Vagina (tissue), 2 donors: Measurements from ENCODE around the gene MT1H. TPM values are rescaled to one million over a fixed set of nuclear protein-coding genes. Genes with fewer than 3 reads are reported as not detected.

Experiments used
- DNase-seq, 2 donors: peaks; one replicate each; pipeline ENCODE4 v3.0.0-alpha.2; 2017; ENCODE audit errors: extremely low spot score in 2 of 2
- H3K27ac ChIP-seq: fragments of 200-600 bp; sonication (generic); one replicate; pipeline ENCODE4 v1.5.1; 2019
- H3K27me3 ChIP-seq: fragments of 200-600 bp; sonication (generic); one replicate; pipeline ENCODE4 v1.5.1; 2019
- H3K36me3 ChIP-seq, 2 donors: fragments of 200-600 bp; sonication (generic); one replicate each; pipeline ENCODE4 v1.5.1; 2017 to 2019
- H3K4me1 ChIP-seq: fragments of 200-600 bp; sonication (generic); one replicate; pipeline ENCODE4 v1.5.1; 2019
- H3K4me3 ChIP-seq, 2 donors: fragments of 200-600 bp; sonication (generic); 1 replicate in 1 of 2; 2 replicates in 1 of 2; pipeline ENCODE4 v1.5.1; 2016 to 2019
- H3K9me3 ChIP-seq: fragments of 200-600 bp; sonication (generic); one replicate; pipeline ENCODE4 v1.5.1; 2019
- POLR2A ChIP-seq, 2 donors: fragments of 450-650 bp; IDR thresholded peaks; one replicate each; pipeline ENCODE4 v1.6.1; 2017; ENCODE audit warnings: antibody characterized with exemption in 2 of 2, mild to moderate bottlenecking in 2 of 2, moderate library complexity in 2 of 2
- POLR2AphosphoS5 ChIP-seq, 2 donors: sonication (generic); formaldehyde crosslinking; IDR thresholded peaks; one replicate each; pipeline ENCODE4 v1.9.0; 2017; ENCODE audit warnings: antibody characterized with exemption in 2 of 2, mild to moderate bottlenecking in 2 of 2, low read depth in 1 of 2; ENCODE audit not compliant: insufficient read depth in 1 of 2
- intact Hi-C: fragments of 100-400 bp; cut with DNase I; formaldehyde crosslinking; loops from one replicate; pipeline ENCODE4 v1.15.1; 2023
- total RNA-seq: library from RNA; depleted of rRNA; stranded (reverse); fragments of >200 nt; gene quantifications from one replicate; pipeline ENCODE4 v1.2.3, GENCODE V29; 2016
- TF ChIP-seq, protein P1 (sequence below), 3 experiments: fragments of 450-650 bp in 2 of 3; fragments of 200-600 bp in 1 of 3; sonication (generic) in 1 of 3; IDR thresholded peaks; one replicate each; pipeline ENCODE4 v1.5.1; 2017 to 2019; ENCODE audit warnings: antibody characterized with exemption in 3 of 3, mild to moderate bottlenecking in 2 of 3, moderate library complexity in 2 of 3

The MT1H gene
- total RNA-seq, 1 donor from 2014 or later: not detected

DNA sequence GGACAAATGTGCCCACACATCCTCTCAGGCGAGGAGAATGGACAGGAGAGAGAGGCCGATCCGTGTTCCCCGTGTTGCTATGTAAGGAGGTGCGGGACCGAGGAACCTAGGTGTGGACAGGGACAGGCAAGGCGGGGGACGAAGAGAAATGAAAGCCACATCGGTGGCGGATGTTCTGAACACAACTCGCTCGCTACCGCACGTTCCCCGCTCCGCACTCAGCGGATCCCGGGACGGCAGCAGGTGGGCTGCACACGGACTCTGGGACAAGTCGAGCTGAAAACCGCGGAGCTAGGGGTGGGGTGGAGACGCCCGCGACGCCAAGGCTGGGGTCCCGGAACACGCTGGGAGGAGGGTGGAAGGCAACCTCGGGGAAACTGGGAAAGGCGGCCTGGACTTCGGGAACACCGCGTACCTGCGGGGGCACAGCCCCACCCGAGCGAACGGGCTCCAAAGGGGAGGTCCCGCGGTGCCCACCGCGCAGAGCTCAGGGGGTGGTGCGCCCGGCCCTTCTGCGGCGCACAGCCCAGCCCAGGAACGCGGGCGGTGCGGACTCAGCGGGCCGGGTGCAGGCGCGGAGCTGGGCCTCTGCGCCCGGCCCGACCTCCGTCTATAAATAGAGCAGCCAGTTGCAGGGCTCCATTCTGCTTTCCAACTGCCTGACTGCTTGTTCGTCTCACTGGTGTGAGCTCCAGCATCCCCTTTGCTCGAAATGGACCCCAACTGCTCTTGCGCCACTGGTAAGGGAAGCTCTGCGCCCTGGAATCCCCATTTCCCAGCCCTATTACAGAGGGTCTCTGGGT lies 44.3 kb upstream of the MT1H start, which contains the start of gene MT1E:
MT1E (plus strand) TSS at position 642 of the 803 bp plus-strand sequence; CDS start at position 713, 71 bp downstream.
- Histone ChIP-seq H3K27me3 (no peaks in the 10 kb centered on the region), H3K36me3 (no peaks in the 10 kb centered on the region), H3K27ac (peak within 1 kb of the TSS; percentile 81), H3K4me1 (peaks cover 17% of the 10 kb centered on the region), H3K4me3 (peak within 1 kb of the TSS; percentile 49 to 59), H3K9me3 (no peaks in the 10 kb centered on the region)
- no peak for DNase-seq
- intact Hi-C loops: loop anchor here (2.0 to 5.0 kb wide), 2 partner anchors 15 to 57 kb away; partner anchors contain the start of gene MT1X
- TF ChIP-seq, protein P1, sequence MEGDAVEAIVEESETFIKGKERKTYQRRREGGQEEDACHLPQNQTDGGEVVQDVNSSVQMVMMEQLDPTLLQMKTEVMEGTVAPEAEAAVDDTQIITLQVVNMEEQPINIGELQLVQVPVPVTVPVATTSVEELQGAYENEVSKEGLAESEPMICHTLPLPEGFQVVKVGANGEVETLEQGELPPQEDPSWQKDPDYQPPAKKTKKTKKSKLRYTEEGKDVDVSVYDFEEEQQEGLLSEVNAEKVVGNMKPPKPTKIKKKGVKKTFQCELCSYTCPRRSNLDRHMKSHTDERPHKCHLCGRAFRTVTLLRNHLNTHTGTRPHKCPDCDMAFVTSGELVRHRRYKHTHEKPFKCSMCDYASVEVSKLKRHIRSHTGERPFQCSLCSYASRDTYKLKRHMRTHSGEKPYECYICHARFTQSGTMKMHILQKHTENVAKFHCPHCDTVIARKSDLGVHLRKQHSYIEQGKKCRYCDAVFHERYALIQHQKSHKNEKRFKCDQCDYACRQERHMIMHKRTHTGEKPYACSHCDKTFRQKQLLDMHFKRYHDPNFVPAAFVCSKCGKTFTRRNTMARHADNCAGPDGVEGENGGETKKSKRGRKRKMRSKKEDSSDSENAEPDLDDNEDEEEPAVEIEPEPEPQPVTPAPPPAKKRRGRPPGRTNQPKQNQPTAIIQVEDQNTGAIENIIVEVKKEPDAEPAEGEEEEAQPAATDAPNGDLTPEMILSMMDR (IDR thresholded peaks at IDR 0.05): no peak
- TF ChIP-seq POLR2A (IDR thresholded peaks at IDR 0.05) (peak in 1 of 2 donors; percentile 81), POLR2AphosphoS5 (IDR thresholded peaks at IDR 0.05; ENCODE audit: insufficient read depth in 1 of 2, low read depth in 1 of 2) (peak in 1 of 2 donors; percentile 86)

DNA sequence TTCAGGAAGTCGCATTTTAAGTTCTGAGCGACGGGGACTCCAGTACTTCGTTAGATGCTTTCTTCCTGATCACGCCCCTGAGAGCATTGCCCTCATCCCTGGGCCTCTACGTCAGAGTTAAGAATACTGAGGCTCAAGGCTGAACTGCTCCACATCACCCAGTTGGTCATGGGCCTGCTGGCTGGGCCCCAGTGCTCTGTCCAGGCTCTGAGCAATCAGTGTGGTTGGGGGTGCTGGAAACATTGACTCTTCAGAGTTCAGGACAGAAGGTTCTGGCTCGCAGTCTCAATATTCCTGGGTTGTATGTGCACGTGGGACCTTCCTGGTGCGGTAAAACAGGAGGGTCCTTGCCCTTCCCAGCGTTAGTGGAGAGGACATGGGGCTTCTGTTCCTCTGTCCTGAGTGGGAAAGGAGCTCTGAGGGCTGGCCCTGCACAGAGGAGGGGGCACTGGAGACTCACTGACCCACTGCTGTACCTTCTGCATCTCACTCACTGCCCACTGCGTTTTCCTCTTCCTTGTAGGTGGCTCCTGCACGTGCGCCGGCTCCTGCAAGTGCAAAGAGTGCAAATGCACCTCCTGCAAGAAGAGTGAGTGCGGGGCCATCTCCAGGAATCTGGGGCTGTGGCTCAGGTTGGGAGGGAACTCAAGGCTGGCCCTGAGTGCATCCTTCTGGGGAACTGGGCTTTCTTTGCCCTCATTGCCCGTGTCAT lies 43.5 kb upstream of the MT1H start:
- TF ChIP-seq POLR2AphosphoS5 (IDR thresholded peaks at IDR 0.05; ENCODE audit: insufficient read depth in 1 of 2, low read depth in 1 of 2): peak; percentile 7 to 63
- TF ChIP-seq, protein P1 (IDR thresholded peaks at IDR 0.05): no peak
- no peak for TF ChIP-seq POLR2A (IDR thresholded peaks at IDR 0.05)
- intact Hi-C loops: loop anchor here (2.0 to 5.0 kb wide), 2 partner anchors 15 to 56 kb away; partner anchors contain the start of gene MT1X
- Histone ChIP-seq H3K27me3 (no peaks in the 10 kb centered on the region), H3K4me1 (peaks cover 17% of the 10 kb centered on the region), H3K36me3 (no peaks in the 10 kb centered on the region), H3K9me3 (no peaks in the 10 kb centered on the region), H3K4me3 (peak overlapping the region; percentile 49 to 59), H3K27ac (peak overlapping the region; percentile 81)
- no peak for DNase-seq

DNA sequence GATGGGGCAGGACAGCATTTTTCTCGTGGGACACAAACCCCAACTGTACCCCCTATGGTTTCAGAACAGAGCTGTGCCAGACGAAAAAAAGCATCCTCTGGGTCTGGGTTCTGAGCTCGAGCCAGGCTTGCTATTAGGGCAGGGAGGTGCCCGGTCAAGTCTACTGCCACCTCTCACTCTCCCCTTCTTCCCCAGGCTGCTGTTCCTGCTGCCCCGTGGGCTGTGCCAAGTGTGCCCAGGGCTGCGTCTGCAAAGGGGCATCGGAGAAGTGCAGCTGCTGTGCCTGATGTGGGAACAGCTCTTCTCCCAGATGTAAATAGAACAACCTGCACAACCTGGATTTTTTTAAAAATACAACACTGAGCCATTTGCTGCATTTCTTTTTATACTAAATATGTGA lies 42.9 kb upstream of the MT1H start:
- no peak for DNase-seq
- TF ChIP-seq, protein P1 (IDR thresholded peaks at IDR 0.05): no peak
- TF ChIP-seq POLR2AphosphoS5 (IDR thresholded peaks at IDR 0.05; ENCODE audit: insufficient read depth in 1 of 2, low read depth in 1 of 2): no peak
- no peak for TF ChIP-seq POLR2A (IDR thresholded peaks at IDR 0.05)
- no peaks in the 10 kb centered on the region for H3K9me3 ChIP-seq
- H3K27me3 ChIP-seq: no peaks in the 10 kb centered on the region
- H3K4me1 ChIP-seq: peaks cover 17% of the 10 kb centered on the region
- H3K36me3 ChIP-seq: no peaks in the 10 kb centered on the region
- peak overlapping the region; percentile 49 to 59 for H3K4me3 ChIP-seq
- H3K27ac ChIP-seq: peak overlapping the region; percentile 81
- intact Hi-C loops: loop anchor here (5.0 kb wide), 1 partner anchor 56 kb away; the partner anchor contains the start of gene MT1X

DNA sequence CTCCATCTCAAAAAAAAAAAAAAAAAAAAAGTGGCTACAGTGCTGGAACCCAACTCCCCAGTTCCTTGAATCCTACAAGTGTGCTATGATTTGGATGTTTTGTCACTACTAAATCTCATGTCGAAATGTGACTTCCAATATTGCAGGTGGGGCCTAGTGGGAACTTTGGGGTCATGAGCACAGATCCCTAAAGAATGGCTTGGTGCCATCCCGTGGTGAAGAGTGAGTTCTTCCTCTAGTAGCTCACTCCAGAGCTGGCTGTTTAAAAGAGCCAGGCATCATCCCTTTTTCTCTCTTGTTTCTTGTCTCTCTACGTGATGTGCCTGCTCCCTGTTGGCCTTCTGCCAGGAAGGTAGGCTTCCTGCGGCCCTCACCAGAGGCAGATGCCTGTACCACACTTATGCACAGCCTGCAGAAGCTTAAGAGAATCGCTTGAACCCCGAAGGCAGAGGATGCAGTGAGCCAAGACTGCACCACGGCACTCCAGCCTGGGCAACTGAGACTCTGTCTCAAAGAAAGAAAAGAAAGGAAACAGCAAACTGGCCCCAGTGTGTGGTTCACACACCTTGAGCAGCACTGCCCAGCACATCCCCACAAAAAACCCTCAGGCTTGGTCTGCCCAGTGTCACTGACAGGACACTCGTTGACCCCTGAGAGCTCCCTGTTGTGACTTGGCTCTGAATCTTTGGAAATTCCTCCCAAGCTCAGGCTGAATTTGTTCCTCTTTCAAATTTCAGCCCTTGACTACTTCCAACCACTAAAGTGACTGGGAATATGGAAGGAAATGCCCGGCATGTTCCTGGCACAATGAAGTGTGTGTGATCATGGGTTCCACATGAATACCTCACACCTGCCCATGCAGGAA lies 40.9 kb upstream of the MT1H start:
- H3K4me3 ChIP-seq: no peak overlapping the region
- intact Hi-C loops: loop anchor here (5.0 kb wide), 1 partner anchor 54 kb away; the partner anchor contains the start of gene MT1X

More for the DNA sequence above, 40.9 kb upstream of the MT1H start:
- DNase-seq: no peak
- Histone ChIP-seq H3K27ac (peak overlapping the region; percentile 45), H3K9me3 (no peaks in the 10 kb centered on the region), H3K27me3 (no peaks in the 10 kb centered on the region), H3K36me3 (no peaks in the 10 kb centered on the region), H3K4me1 (peaks cover 30% of the 10 kb centered on the region)
- TF ChIP-seq, protein P1 (IDR thresholded peaks at IDR 0.05): no peak
- TF ChIP-seq POLR2AphosphoS5 (IDR thresholded peaks at IDR 0.05; ENCODE audit: insufficient read depth in 1 of 2, low read depth in 1 of 2) (no peak), POLR2A (IDR thresholded peaks at IDR 0.05) (no peak)
